GM23338 (cell line): Measurements from ENCODE around the gene SYNE1. TPM values are rescaled to one million over a fixed set of nuclear protein-coding genes. Genes with fewer than 3 reads are reported as not detected.

ENCODE experiments used
- ATAC-seq: fragments of 200-7000 bp; cut with Tn5 transposase; 3 replicates; pipeline ENCODE4 v1.9.1; 2020
- DNase-seq: peaks from one replicate; pipeline ENCODE4 v3.0.0-alpha.2; 2015; ENCODE audit warnings: low spot score
- H2AFZ ChIP-seq: fragments of 200-600 bp; sonication (generic); 2 replicates; pipeline ENCODE4 v1.8.0; 2016; ENCODE audit warnings: antibody characterized with exemption, mild to moderate bottlenecking, moderate library complexity
- H3F3A ChIP-seq: fragments of 200-600 bp; sonication (generic); replicated peaks from 2 replicates; pipeline ENCODE4 v1.8.0; 2017; ENCODE audit warnings: antibody characterized with exemption, mixed run types, low read depth
- H3K27ac ChIP-seq: fragments of 200-600 bp; sonication (generic); 2 replicates; pipeline ENCODE4 v1.6.1; 2016; ENCODE audit warnings: low read depth
- H3K27me3 ChIP-seq: fragments of 200-600 bp; sonication (generic); 2 replicates; pipeline ENCODE4 v1.8.0; 2016; ENCODE audit warnings: mild to moderate bottlenecking, mixed run types, moderate library complexity; ENCODE audit not compliant: insufficient read depth
- H3K36me3 ChIP-seq: fragments of 200-600 bp; sonication (generic); 2 replicates; pipeline ENCODE4 v1.8.0; 2016; ENCODE audit warnings: mild to moderate bottlenecking; ENCODE audit not compliant: insufficient read depth
- H3K4me1 ChIP-seq: fragments of 200-600 bp; sonication (generic); 2 replicates; pipeline ENCODE4 v1.8.0; 2016; ENCODE audit warnings: mild to moderate bottlenecking, moderate library complexity; ENCODE audit not compliant: insufficient read depth
- H3K4me2 ChIP-seq: fragments of 200-600 bp; sonication (generic); 2 replicates; pipeline ENCODE4 v1.7.1; 2017; ENCODE audit warnings: mixed run types
- H3K4me3 ChIP-seq: fragments of 200-600 bp; sonication (generic); 2 replicates; pipeline ENCODE4 v1.6.1; 2016; ENCODE audit warnings: mixed run types
- H3K79me2 ChIP-seq: fragments of 200-600 bp; sonication (generic); replicated peaks from 2 replicates; pipeline ENCODE4 v1.8.0; 2017; ENCODE audit warnings: mild to moderate bottlenecking; ENCODE audit not compliant: insufficient read depth
- H3K9me2 ChIP-seq: fragments of 200-600 bp; sonication (generic); 2 replicates; pipeline ENCODE4 v1.8.0; 2017; ENCODE audit not compliant: insufficient read depth
- H4K20me1 ChIP-seq: fragments of 200-600 bp; sonication (generic); replicated peaks from 2 replicates; pipeline ENCODE4 v1.8.0; 2017; ENCODE audit warnings: mild to moderate bottlenecking; ENCODE audit not compliant: insufficient read depth
- H3K27ac Mint-ChIP-seq: 2 replicates; pipeline ENCODE4 v1.8.0; 2020; ENCODE audit warnings: inconsistent platforms, mild to moderate bottlenecking, moderate library complexity, mixed read lengths
- H3K27me3 Mint-ChIP-seq: 3 replicates; pipeline ENCODE4 v1.8.0; 2022; ENCODE audit warnings: low read depth, mild to moderate bottlenecking, moderate library complexity, mixed read lengths, inconsistent platforms; ENCODE audit not compliant: insufficient read depth, poor library complexity
- H3K36me3 Mint-ChIP-seq: 3 replicates; pipeline ENCODE4 v1.8.0; 2021; ENCODE audit warnings: low read depth, mild to moderate bottlenecking, inconsistent platforms, moderate library complexity, mixed read lengths
- H3K4me1 Mint-ChIP-seq: 3 replicates; pipeline ENCODE4 v1.8.0; 2020; ENCODE audit warnings: mild to moderate bottlenecking, inconsistent platforms, mixed read lengths
- H3K4me3 Mint-ChIP-seq: 3 replicates; pipeline ENCODE4 v1.8.0; 2021; ENCODE audit warnings: moderate library complexity, mild to moderate bottlenecking, inconsistent platforms, mixed read lengths
- H3K9me3 Mint-ChIP-seq: 3 replicates; pipeline ENCODE4 v1.8.0; 2020; ENCODE audit warnings: moderate library complexity, mild to moderate bottlenecking, inconsistent platforms, mixed read lengths
- ETS1 ChIP-seq: IDR thresholded peaks from 2 replicates; pipeline ENCODE4 v1.6.1; 2016; ENCODE audit warnings: antibody characterized with exemption
- NANOG ChIP-seq: IDR thresholded peaks from 2 replicates; pipeline ENCODE4 v1.6.1; 2016; ENCODE audit warnings: antibody characterized with exemption, borderline replicate concordance
- REST ChIP-seq: IDR thresholded peaks from one replicate; pipeline ENCODE4 v1.6.1; 2018; ENCODE audit warnings: antibody characterized with exemption; ENCODE audit not compliant: unreplicated experiment
- ZNF331 ChIP-seq: fragments of 250-450 bp; sonication (Bioruptor Pico); IDR thresholded peaks from 2 replicates; pipeline ENCODE4 v1.5.0; 2020; ENCODE audit warnings: low read depth, mild to moderate bottlenecking, moderate library complexity
- polyA plus RNA-seq: library from polyadenylated mRNA; unstranded; fragments of >200 nt; fragmentation: Nextera tagmentation; extraction: Ambion mirVana; gene quantifications from 2 replicates; pipeline ENCODE4 v1.2.1, GENCODE V29; 2016
- total RNA-seq: library from RNA; depleted of rRNA; stranded (reverse); fragments of >200 nt; shearing (Covaris generic); gene quantifications from 2 replicates; pipeline ENCODE4 v1.2.3, GENCODE V29; 2014
- TF ChIP-seq, protein P1 (sequence below), 2 experiments: fragments of 200-600 bp in 1 of 2; sonication (generic) in 1 of 2; conservative IDR thresholded peaks; 2 replicates each; pipeline versions ENCODE4 v1.5.1 to v1.6.1; 2016 to 2017; ENCODE audit warnings: antibody characterized with exemption in 2 of 2, low read depth in 2 of 2, mild to moderate bottlenecking in 2 of 2, moderate library complexity in 1 of 2
- TF ChIP-seq, protein P2 (sequence below): fragments of 250-450 bp; sonication (Bioruptor Pico); IDR thresholded peaks from 2 replicates; pipeline ENCODE4 v1.5.0; 2020; ENCODE audit warnings: mild to moderate bottlenecking, moderate library complexity

The SYNE1 gene
- total and polyA plus RNA-seq, 2 experiments from 2014 or later: 3.9 to 13.6 TPM

- Histone ChIP-seq H3K27me3 (no peaks in the 10 kb centered on the region), H2AFZ (no peak overlapping the region), H3K36me3 (no peaks in the 10 kb centered on the region), H3K9me2 (no peaks in the 10 kb centered on the region), H3F3A (no peaks in the 10 kb centered on the region), H3K4me2 (no peak overlapping the region), H3K4me1 (no peaks in the 10 kb centered on the region), H4K20me1 (no peaks in the 10 kb centered on the region), H3K4me3 (no peak overlapping the region), H3K27ac (no peak overlapping the region), H3K79me2 (no peaks in the 10 kb centered on the region)
- no peaks in the 10 kb centered on the region for H3K27me3 Mint-ChIP-seq
- no peak for ATAC-seq
- H3K27ac Mint-ChIP-seq: no peak overlapping the region
- H3K4me3 Mint-ChIP-seq: no peak overlapping the region
- no peak for DNase-seq
- H3K36me3 Mint-ChIP-seq: no peaks in the 10 kb centered on the region
- TF ChIP-seq, protein P1, sequence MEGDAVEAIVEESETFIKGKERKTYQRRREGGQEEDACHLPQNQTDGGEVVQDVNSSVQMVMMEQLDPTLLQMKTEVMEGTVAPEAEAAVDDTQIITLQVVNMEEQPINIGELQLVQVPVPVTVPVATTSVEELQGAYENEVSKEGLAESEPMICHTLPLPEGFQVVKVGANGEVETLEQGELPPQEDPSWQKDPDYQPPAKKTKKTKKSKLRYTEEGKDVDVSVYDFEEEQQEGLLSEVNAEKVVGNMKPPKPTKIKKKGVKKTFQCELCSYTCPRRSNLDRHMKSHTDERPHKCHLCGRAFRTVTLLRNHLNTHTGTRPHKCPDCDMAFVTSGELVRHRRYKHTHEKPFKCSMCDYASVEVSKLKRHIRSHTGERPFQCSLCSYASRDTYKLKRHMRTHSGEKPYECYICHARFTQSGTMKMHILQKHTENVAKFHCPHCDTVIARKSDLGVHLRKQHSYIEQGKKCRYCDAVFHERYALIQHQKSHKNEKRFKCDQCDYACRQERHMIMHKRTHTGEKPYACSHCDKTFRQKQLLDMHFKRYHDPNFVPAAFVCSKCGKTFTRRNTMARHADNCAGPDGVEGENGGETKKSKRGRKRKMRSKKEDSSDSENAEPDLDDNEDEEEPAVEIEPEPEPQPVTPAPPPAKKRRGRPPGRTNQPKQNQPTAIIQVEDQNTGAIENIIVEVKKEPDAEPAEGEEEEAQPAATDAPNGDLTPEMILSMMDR (conservative IDR thresholded peaks at IDR 0.05; ENCODE audit: low read depth in 2 of 2): no peak
- H3K4me1 Mint-ChIP-seq: no peaks in the 10 kb centered on the region
- no peaks in the 10 kb centered on the region for H3K9me3 Mint-ChIP-seq
These were observed 456.6 kb downstream of the SYNE1 start for GRCh38 chr6:152180601-152181000.

GRCh38 chr6:152176268-152176667 is 460.9 kb downstream of the SYNE1 start:
- Mint-ChIP-seq H3K4me1 (peaks cover 3% of the 10 kb centered on the region), H3K27ac (no peak overlapping the region)
- H3K79me2 ChIP-seq: no peaks in the 10 kb centered on the region
- TF ChIP-seq, protein P2, sequence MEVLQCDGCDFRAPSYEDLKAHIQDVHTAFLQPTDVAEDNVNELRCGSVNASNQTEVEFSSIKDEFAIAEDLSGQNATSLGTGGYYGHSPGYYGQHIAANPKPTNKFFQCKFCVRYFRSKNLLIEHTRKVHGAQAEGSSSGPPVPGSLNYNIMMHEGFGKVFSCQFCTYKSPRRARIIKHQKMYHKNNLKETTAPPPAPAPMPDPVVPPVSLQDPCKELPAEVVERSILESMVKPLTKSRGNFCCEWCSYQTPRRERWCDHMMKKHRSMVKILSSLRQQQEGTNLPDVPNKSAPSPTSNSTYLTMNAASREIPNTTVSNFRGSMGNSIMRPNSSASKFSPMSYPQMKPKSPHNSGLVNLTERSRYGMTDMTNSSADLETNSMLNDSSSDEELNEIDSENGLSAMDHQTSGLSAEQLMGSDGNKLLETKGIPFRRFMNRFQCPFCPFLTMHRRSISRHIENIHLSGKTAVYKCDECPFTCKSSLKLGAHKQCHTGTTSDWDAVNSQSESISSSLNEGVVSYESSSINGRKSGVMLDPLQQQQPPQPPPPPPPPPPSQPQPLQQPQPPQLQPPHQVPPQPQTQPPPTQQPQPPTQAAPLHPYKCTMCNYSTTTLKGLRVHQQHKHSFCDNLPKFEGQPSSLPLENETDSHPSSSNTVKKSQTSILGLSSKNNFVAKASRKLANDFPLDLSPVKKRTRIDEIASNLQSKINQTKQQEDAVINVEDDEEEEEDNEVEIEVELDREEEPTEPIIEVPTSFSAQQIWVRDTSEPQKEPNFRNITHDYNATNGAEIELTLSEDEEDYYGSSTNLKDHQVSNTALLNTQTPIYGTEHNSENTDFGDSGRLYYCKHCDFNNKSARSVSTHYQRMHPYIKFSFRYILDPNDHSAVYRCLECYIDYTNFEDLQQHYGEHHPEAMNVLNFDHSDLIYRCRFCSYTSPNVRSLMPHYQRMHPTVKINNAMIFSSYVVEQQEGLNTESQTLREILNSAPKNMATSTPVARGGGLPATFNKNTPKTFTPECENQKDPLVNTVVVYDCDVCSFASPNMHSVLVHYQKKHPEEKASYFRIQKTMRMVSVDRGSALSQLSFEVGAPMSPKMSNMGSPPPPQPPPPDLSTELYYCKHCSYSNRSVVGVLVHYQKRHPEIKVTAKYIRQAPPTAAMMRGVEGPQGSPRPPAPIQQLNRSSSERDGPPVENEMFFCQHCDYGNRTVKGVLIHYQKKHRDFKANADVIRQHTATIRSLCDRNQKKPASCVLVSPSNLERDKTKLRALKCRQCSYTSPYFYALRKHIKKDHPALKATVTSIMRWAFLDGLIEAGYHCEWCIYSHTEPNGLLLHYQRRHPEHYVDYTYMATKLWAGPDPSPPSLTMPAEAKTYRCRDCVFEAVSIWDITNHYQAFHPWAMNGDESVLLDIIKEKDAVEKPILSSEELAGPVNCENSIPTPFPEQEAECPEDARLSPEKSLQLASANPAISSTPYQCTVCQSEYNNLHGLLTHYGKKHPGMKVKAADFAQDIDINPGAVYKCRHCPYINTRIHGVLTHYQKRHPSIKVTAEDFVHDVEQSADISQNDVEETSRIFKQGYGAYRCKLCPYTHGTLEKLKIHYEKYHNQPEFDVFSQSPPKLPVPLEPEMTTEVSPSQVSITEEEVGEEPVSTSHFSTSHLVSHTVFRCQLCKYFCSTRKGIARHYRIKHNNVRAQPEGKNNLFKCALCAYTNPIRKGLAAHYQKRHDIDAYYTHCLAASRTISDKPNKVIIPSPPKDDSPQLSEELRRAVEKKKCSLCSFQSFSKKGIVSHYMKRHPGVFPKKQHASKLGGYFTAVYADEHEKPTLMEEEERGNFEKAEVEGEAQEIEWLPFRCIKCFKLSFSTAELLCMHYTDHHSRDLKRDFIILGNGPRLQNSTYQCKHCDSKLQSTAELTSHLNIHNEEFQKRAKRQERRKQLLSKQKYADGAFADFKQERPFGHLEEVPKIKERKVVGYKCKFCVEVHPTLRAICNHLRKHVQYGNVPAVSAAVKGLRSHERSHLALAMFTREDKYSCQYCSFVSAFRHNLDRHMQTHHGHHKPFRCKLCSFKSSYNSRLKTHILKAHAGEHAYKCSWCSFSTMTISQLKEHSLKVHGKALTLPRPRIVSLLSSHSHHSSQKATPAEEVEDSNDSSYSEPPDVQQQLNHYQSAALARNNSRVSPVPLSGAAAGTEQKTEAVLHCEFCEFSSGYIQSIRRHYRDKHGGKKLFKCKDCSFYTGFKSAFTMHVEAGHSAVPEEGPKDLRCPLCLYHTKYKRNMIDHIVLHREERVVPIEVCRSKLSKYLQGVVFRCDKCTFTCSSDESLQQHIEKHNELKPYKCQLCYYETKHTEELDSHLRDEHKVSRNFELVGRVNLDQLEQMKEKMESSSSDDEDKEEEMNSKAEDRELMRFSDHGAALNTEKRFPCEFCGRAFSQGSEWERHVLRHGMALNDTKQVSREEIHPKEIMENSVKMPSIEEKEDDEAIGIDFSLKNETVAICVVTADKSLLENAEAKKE (CRISPR knock-in tag): no peak
- TF ChIP-seq REST (no peak), NANOG (no peak), ZNF331 (CRISPR knock-in tag) (no peak), ETS1 (no peak)
- TF ChIP-seq, protein P1 (conservative IDR thresholded peaks at IDR 0.05; ENCODE audit: low read depth in 2 of 2): no peak

More at GRCh38 chr6:152176268-152176667, 460.9 kb downstream of the SYNE1 start:
- H3K4me2 ChIP-seq: no peak overlapping the region
- no peak overlapping the region for H3K27ac ChIP-seq
- no peak overlapping the region; the same call in 1 of the 2 replicates for H2AFZ ChIP-seq
- no peak overlapping the region for H3K4me3 Mint-ChIP-seq
- H3K4me1 ChIP-seq: 0 out of 2 replicates have a peak, but pooled peaks cover 3% of the 10 kb centered on the region
- DNase-seq: no peak
- H3K27me3 Mint-ChIP-seq: no peaks in the 10 kb centered on the region
- no peaks in the 10 kb centered on the region for H3K36me3 ChIP-seq
- no peaks in the 10 kb centered on the region for H3F3A ChIP-seq
- no peak for ATAC-seq
- no peaks in the 10 kb centered on the region for H3K9me2 ChIP-seq
- no peaks in the 10 kb centered on the region for H3K36me3 Mint-ChIP-seq
- no peaks in the 10 kb centered on the region for H3K9me3 Mint-ChIP-seq
- no peaks in the 10 kb centered on the region for H4K20me1 ChIP-seq
- H3K27me3 ChIP-seq: no peaks in the 10 kb centered on the region
- no peak overlapping the region for H3K4me3 ChIP-seq
